Endometrial microvascular endothelial cells (primary cell): ENCODE results near the gene ANP32A. TPM values are rescaled to one million over a fixed set of nuclear protein-coding genes. Genes with fewer than 3 reads are reported as not detected.

ENCODE experiments used
- in situ Hi-C: cut with HindIII; loops from 2 replicates; pipeline ENCODE4 v1.10.0; 2017; ENCODE audit warnings: low sequenced_read_pairs, low pct_unique_long_range_greater_than_20kb; ENCODE audit errors: inconsistent ontology term
- total RNA-seq: library from RNA; depleted of rRNA; stranded (reverse); fragments of >200 nt; gene quantifications from one replicate; pipeline ENCODE4 v1.2.3, GENCODE V29; 2015; ENCODE audit errors: inconsistent ontology term

Gene ANP32A
- total RNA-seq, 1 donor from 2014 or later, result 91.5 TPM

DNA sequence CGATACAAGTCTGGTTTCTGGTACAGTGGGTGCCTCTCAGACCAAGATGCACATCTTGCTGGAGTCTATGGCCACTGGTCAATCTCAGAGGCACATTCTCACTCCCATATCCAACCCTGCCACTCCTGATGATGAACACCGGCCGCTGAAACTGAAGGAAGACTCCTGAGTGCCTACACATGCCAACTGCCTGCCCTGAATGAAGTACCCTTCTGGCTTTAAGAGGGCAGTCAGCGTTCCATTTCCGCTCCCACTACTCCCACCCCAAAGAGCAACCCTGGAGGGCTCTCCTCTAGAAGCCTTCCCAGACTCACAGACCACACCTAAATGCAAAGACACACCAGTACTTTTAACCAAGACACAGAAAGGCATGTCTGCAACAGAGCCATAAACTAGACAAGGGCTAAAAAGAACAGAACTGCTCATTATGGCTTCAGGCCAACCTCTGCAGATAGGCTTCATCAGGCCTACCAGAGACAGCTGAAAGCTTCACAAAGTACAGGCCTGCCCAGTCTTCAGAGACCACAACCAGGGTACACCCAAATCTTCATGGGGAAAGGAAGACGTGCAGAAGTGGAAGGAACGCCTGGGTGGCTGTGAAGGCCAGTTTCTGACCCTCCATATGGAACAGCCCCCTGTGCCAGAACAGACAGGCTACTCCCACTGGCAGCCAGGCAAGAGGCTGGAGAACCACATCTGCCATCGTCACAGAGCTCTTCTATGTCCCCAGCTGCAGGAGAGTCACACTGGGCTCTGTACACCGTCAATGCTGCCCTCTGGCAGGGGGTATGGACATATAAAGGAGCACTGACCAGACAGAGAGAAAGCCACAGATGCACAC lies 14.3 kb downstream of the ANP32A start:
- in situ Hi-C loops, result no loop called here

DNA sequence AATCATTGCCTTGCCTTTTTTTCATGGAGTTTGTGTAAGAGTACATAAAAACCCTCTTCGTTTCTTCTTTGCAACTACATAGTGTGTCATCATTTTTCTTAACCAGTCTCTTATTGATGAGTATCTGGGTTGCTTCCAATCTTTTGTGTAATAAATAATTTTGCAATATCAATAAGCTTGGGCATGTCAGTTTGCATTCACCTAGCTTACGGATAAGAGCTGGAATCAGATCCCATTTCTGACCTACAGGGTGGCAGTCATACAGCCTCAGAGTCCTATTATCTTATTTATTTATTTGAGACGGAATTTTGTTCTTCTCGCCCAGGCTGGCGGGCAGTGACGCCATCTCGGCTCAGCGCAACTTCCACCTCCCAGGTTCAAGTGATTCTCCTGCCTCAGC lies 18.3 kb downstream of the ANP32A start:
- in situ Hi-C loops, result no loop called here

DNA sequence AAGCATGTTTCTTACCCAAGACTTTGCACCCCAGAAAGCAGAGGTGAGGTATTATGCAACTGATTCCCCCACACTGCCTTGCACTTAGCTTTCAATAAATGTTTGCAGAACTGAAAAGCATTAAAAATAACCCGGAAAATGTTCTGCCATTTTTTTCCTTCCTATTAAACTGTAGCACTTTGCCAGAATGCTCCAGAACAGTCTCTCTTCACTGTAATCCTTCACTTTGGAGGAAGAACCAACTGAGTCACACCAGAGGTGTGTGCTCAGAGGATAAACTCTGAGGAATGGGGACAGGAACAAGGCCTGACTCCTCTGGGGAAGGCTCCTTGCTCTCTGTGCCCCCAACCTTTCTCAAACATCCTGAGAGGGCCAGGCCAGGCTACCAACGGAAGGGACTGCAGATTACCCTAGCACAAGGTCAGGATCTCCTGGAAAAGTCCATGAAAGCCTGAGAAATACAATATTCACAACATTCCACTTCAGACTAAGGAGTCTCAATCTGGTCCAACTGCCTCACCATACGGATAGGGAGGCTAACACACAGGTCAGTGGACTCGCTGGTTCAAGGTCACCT lies 19.0 kb downstream of the ANP32A start:
- in situ Hi-C loops, result no loop called here

DNA sequence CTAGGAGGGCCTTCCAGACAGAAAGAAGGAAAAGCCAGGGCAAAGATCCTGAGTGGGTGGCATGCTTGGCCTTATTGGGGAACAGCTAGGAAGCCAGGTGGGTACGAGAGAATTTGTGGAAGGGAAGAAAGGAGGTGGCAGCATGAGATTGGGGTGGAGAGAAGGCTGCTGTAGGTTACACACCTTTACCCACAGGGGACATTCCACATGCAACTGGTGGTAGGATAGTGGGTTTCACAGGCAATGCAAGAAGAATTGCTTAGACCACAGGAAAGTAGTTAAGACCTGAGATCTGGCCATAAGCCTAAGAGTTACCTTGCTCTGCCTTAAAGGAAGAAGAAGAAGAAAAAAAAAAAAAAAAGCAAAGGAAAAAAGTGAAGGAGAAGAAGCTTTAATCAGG lies 19.8 kb downstream of the ANP32A start:
- in situ Hi-C loops, result no loop called here

DNA sequence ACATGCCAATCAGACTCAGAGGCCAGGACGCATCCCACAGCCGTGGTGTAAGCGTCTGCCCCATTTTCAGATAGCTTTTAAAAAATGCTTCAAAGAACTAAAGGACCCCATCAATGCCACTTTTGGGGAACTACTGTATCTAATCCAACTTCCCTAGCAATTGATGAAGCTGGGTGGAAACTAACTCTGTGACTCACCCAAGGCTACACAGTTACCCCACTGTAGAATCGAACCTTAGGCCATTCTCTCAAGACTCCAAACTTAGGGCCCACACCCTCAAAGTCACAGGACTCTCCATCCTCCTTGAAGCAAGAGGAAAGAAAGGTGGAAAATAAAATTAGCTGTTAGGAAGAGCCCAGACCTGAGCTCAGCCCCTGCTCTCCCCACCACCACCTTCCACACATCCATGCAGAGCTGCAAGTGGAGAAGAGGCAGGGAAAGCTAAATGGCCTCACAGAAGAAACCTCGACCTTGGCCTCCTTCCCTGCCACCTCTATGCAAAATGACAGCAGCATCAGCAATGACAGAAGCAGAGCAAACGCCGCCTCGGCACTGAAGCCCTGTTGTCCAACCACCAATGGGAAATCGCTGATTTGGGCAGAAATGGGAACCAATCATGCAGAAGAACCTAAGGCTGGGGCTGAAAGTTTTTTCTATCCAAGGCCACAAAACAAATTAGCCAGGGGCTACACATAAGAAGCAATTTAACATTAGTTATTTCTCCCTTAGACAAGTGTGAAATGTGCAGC lies 22.2 kb downstream of the ANP32A start:
- in situ Hi-C loops, result no loop called here

DNA sequence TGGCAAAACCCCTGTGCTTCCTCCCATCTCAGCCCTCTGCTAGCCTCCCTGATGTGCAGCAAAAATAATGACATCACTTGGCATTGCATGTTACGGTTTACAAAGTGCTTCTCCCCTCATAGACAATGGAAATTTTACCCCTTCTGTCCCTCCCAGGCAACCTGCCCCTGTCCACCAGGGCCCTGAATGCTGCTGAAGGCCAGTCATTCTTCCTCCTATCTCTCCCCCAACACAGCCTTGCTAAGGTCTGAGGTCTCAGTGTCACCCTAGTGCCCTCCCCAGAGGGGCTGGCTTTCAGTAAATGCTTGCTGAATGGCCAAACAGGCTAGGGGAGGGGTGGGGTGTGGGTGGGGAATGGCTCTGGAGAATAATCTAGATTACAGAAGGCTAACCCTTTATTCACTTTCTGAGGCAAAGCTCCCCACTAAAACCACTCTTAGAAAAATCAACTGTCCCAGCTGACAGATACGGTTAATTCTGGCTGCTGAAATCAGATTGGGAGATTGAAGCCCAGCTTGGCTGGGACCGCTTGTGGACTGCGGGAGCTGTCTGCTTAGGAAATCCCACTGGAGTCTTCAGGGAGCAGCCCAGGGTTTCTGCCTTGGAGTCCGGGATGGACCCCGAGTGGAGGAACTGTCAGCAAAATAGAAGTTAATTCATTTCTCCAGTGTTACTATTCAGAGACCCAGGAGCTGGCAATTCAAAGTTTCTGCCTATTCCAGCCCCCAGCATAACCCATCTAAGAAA lies 22.9 kb downstream of the ANP32A start:
- in situ Hi-C loops, result no loop called here

DNA sequence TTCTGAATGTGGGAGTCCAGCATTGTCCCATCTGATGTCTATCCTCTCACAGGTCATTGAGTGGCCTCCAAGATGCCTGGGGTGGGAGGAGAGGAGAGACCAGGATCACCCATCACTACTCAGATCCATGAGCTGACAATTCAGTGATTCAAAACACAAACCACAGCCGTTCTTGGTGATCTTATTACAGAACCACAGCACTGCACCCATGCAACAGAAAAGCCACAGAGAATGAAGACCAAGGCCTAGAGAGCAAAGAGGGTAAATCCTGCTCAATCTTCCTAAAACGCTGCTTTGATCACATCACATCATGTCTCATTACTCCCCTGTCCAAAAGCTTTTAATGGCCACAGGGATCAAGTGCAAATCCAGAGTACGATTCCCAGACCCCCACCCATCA lies 23.5 kb downstream of the ANP32A start:
- in situ Hi-C loops, result no loop called here

DNA sequence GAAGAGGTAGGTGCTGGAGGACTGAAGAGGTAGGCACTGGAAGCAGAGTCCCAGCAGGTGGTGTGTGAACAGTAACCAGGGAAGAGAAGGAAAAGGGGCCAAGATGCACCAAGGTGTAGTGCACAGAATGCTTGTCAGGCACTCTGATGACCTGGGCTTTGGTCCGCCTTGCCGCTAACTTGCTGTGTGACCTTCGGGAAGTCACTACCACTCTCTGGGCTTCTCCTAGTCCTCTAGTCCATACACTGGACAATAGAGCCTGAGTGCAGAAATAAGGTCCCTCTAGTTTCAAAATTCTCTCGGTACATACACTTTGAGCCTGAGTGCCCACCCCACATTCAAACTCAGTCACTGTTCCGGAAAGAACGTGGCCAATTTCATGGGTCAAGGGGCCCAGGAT lies 24.1 kb downstream of the ANP32A start:
- in situ Hi-C loops, result no loop called here

DNA sequence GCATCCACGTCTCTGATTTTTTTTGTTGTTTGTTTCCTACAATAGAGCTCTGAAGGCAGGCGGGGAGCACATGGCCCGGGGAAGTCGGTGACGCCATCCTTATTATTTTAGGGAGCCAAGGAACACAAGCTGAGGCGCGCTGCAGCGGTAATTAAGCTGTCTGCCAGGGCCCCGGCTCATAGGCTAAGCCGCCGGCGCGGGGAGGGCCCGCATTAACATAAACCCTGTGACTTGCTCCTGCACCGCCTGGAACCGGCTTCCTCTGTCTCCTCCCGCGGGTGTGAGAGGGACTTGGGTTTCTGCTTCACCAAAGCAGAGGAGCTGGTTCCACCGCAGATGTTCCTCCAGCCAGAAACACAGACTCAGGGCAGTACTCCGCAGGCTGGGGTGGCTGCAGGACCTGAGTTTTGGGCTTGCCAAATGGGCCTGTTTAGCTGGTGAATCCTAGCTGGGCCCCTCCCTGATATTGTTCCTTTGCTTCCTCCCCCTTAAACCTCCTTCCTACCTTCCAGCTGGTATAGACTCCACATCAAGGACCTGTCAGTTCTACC lies 25.3 kb downstream of the ANP32A start:
- in situ Hi-C loops, result no loop called here

DNA sequence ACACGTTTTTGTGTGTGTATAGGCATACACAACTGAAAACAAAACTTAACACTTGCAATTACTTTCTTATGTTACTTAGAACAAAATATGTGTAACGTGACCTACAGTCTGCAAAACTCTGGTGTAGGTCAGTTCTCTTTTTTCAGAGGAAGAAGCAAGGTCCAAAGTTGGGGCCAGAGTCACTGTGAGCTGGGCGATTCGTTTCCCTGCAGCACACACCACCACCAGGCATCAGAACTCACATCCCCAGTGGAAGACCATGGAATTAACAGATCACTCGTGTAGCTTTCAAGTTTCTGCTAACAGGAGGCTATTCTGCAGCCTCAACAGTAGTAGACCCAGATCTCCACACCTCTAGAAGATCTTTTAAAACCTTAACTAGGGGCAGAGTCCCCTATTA lies 25.8 kb downstream of the ANP32A start:
- in situ Hi-C loops, result no loop called here

DNA sequence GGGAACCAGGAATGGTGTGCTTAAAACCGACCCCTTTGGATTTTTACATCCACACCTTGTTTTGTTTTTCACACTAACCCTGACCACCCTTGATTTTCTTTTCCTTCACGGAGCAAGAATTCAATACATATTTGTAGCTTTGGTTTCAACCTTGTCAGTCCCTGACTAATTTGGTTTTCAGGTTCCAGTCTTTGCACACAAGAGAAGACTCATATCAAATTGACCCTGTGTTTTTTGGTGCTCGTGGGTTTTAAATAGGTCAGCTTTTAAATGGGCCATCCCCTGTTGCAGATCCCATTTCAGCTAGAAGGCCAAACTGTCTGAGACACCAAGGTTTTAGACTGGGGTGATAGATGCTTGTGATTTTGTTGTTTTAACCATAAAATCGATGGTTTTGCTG lies 26.4 kb downstream of the ANP32A start:
- in situ Hi-C loops, result no loop called here

DNA sequence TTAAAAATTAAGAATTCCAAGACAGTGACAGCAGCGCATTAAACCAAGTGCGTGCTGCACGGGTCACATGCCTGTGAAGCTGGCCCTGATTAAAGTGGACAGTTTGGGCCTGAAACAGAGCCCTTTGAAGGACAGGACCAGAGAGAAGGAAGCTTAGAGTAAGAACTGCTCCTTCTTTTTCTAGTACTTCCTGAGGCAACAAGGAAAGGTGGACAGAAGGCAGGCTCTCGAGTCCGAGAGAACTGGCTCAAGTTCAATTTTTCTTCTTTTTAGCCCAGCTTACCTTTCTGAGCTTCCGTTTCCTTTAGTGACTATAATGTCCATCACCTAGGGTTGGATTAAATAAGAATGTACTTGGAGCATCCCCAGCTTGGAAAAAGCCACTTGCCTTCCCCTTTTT lies 26.9 kb downstream of the ANP32A start:
- in situ Hi-C loops, result no loop called here

DNA sequence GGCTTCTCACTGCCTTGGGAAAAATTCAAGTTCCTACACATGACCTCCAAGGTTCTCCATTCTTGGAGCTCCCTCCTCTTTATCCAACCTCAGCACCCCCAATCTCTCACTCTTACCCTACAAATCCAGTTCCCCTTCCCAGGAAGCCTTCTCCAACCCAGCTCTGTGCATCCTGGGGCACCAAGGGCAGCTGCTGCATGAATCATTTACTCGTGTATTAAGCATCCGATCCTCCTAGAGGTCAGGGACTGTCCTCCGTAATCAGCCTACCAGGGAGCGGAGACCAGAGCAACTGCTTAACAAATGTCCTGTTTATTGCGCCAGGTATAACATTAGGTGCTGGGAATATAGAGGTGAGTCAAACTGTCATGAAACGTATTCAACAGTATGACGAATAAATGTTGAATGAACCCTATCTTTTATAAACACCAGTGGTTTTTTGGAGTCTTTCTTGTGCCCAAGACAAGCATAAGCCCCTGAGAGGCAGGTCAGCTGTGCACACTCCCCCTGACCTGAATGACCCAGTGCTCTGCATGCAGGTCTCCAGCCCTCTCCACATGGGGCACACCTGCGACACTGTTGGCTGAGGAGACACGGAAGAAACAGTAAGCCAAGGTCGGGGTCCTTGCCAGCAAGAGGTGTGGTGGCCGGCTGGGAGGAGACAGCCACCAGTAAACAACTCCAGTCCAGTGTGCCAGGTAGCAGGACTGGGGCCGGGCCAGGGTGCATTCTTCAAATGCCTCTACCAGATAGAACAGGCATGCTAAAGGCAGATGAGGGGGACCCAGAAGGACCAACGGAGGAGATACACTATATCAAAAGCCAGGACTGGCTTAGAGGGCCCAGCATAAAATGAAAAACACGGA lies 27.6 kb downstream of the ANP32A start:
- in situ Hi-C loops, result no loop called here

DNA sequence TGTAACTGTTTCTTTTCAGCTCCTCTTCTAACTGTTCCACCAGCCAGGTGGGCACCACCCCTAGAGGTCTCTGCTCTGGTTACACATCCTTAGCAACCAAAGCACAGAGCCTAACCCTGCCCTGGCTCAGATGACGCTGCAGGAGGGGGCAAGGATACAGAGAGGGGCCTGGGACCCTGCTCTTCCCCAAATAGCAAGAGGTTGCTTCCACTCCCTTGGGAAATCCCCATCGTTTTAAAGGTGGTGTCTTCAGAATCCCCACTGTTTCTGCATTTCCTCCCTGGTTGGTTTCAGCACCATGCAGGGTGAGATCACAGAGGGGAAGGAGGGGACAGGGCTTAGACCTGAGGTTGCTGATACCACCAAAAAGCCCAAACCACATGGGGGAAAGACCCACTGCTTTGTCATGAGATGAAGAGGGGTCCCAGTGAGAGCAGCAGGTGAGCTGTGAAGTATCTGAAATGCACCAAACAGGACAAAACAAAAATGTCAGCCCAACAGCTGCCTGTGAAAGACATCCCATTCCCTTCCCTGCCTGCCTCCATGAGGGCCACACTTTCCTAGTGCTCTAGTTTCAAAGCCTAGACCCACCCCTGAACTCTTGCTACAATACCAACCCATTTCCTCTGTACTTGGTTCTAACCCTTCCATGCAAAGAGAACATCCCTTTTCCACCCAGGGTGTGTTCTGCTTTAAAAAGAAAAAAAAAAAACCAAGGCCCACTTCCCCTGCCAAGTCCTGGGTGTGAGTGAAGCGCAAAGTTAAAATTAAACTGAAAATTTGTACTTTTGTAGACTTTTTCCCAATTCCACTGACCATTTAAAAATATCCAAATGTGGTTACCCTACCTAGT lies 29.0 kb downstream of the ANP32A start:
- in situ Hi-C loops, result no loop called here

DNA sequence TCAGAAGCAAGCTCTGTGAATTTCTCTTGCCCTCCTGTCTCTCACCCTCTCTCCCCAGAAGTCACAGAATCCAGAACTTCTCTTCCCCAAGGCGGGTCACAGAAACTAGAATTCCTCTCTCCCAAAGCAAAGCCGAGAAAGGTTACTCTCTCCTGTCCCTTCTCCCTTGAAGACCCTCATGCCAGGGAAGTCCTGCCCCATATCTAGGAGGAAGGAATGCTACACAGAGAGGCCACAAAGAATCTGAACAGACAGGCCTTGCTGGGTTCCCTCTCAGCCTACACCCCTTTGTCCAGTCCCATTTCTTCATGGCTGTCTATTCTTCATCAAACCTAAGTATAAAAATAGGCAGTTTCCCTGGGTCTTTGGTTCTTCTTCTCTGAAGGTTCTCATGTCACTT lies 29.8 kb downstream of the ANP32A start:
- in situ Hi-C loops, result no loop called here

DNA sequence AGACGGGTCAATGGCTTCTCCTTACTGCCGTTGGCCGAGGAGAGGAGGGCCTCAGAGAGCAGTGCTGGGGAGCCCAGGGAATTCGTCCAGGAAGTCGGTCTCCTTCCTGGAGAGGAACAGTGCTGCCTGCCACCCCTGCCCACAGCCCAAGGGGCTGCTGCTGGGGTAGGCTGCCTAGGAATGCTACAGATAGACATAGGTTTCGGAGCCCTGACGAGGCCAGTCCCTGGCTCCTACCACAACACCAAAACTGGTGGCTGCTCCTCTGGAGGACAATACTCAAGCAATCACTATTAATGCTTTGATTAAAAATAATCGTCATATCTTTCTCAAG lies 30.5 kb downstream of the ANP32A start:
- in situ Hi-C loops, result no loop called here

DNA sequence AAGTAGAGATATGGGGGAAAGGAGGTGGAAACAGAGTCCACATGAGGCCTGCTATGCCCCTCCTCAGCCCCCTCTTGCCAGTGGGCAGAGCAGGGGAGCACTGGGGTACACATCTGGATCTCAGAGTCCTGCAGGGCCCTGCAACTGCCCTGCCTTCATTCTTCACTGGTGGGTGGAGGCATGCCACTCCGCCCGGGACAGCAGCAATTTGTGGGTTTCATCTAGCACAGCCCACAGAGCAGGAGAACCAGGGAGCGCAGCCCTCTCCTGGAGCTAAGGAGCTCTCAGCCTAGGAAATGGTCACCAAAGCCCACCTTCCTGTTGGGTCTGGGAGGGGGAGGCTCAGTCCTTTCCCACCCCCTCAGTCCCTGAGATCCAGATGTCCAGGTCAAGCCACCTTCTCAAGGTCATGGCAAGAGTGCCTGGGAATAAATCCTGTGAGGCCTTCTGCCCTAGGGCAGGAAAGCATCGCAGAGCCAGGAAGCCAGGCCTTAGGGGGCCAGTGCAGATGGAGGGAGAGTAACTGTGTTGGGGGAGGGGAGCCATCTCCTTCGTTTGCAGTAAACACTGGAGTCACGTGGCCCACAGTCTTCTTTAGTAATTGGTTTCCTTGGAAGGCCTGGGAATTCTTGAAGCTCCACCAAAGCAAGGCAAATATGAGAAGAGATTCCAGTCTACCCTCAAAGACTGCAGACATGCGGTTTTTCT lies 31.0 kb downstream of the ANP32A start:
- in situ Hi-C loops, result no loop called here
